Caco-2 (cell line): ENCODE results near the gene SOBP. TPM values are rescaled to one million over a fixed set of nuclear protein-coding genes. Genes with fewer than 3 reads are reported as not detected.

ENCODE experiments used
- BruUV-seq: library from RNA; stranded (reverse); fragments of 400-500 nt; replicated peaks from 2 replicates; lab custom pipeline; 2021; lab: Mats Ljungman, UMichigan
- CTCF ChIA-PET: fragments of 300-600 bp; sonication (Branson Sonifier 250); formaldehyde crosslinking; loops from one replicate; lab custom pipeline; 2022; ENCODE audit warnings: antibody characterized with exemption; lab: Charles Lee
- POLR2A ChIA-PET: fragments of 300-600 bp; sonication (Branson Sonifier 250); formaldehyde crosslinking; loops from one replicate; lab custom pipeline; 2022; ENCODE audit warnings: antibody characterized with exemption; lab: Charles Lee
- DNase-seq, 2 experiments: peaks; one replicate each; pipeline versions ENCODE4 v3.0.0 to v3.0.0-alpha.2; 2020 to 2022
- H3K27me3 ChIP-seq: replicated peaks from 2 replicates; pipeline ENCODE4 v1.6.0; 2011; ENCODE audit warnings: low read length; ENCODE audit not compliant: control insufficient read depth, insufficient read depth
- H3K36me3 ChIP-seq: 2 replicates; pipeline ENCODE4 v1.5.1; 2011; ENCODE audit warnings: low read length; ENCODE audit not compliant: control insufficient read depth, insufficient read depth
- H3K4me1 ChIP-seq: fragments of 250-450 bp; sonication (Bioruptor Pico); 2 replicates; pipeline ENCODE4 v1.5.1; 2020; ENCODE audit warnings: mild to moderate bottlenecking
- H3K4me3 ChIP-seq: 2 replicates; pipeline ENCODE4 v1.5.1; 2011; ENCODE audit warnings: low read depth, mild to moderate bottlenecking, control low read depth, low read length
- H3K9me3 ChIP-seq: fragments of 250-450 bp; sonication (Bioruptor Pico); 2 replicates; pipeline ENCODE4 v1.5.1; 2020; ENCODE audit warnings: mild to moderate bottlenecking, moderate library complexity
- H3K27ac Mint-ChIP-seq: one replicate; pipeline ENCODE4 v1.8.0; 2022; ENCODE audit warnings: mixed read lengths; ENCODE audit not compliant: unreplicated experiment
- H3K27me3 Mint-ChIP-seq: one replicate; pipeline ENCODE4 v1.8.0; 2022; ENCODE audit warnings: mixed read lengths; ENCODE audit not compliant: insufficient read depth, unreplicated experiment
- H3K36me3 Mint-ChIP-seq: one replicate; pipeline ENCODE4 v1.8.0; 2022; ENCODE audit warnings: mild to moderate bottlenecking, mixed read lengths; ENCODE audit not compliant: insufficient read depth, unreplicated experiment
- H3K4me1 Mint-ChIP-seq: one replicate; pipeline ENCODE4 v1.8.0; 2022; ENCODE audit warnings: low read depth, mixed read lengths; ENCODE audit not compliant: unreplicated experiment
- H3K4me3 Mint-ChIP-seq: one replicate; pipeline ENCODE4 v1.8.0; 2022; ENCODE audit warnings: mild to moderate bottlenecking, moderate library complexity, mixed read lengths; ENCODE audit not compliant: unreplicated experiment
- H3K9me3 Mint-ChIP-seq: one replicate; pipeline ENCODE4 v1.8.0; 2022; ENCODE audit warnings: mixed read lengths; ENCODE audit not compliant: unreplicated experiment
- CTCF ChIP-seq, 2 experiments: fragments of 200-600 bp in 1 of 2; IDR thresholded peaks; 1 replicate in 1 of 2; 2 replicates in 1 of 2; pipeline versions ENCODE4 v1.5.1 to v1.8.0; 2011 to 2022; ENCODE audit warnings: antibody characterized with exemption in 1 of 2, control low read depth in 1 of 2, inconsistent platforms in 1 of 2, low read depth in 1 of 2, low read length in 1 of 2, mild to moderate bottlenecking in 1 of 2, moderate library complexity in 1 of 2; ENCODE audit not compliant: insufficient read depth in 1 of 2, severe bottlenecking in 1 of 2, unreplicated experiment in 1 of 2
- intact Hi-C: fragments of 100-400 bp; cut with micrococcal nuclease; formaldehyde crosslinking; loops from one replicate; pipeline ENCODE4 v1.10.0; 2022; ENCODE audit not compliant: unreplicated experiment
- total RNA-seq: library from RNA; stranded (reverse); gene quantifications from 2 replicates; pipeline ENCODE4 v1.2.3, GENCODE V29; 2022

The SOBP gene
- total RNA-seq, 1 experiment from 2014 or later: not detected

GRCh38 chr6:107495971-107496370 is 6.1 kb downstream of the SOBP start:
- Mint-ChIP-seq H3K36me3 (no peaks in the 10 kb centered on the region), H3K27me3 (peaks cover 11% of the 10 kb centered on the region), H3K4me1 (no peaks in the 10 kb centered on the region), H3K27ac (no peak overlapping the region), H3K9me3 (no peaks in the 10 kb centered on the region), H3K4me3 (no peak overlapping the region)
- DNase-seq: no peak
- H3K36me3 ChIP-seq: no peaks in the 10 kb centered on the region
- BruUV-seq: no TSS peak
- ChIA-PET CTCF (no interaction called here), POLR2A (no interaction called here)
- TF ChIP-seq CTCF (IDR thresholded peaks at IDR 0.05; ENCODE audit: insufficient read depth in 1 of 2, low read depth in 1 of 2, low read length in 1 of 2, severe bottlenecking in 1 of 2, unreplicated experiment in 1 of 2): no peak
- H3K27me3 ChIP-seq: no peaks in the 10 kb centered on the region; the same call in 1 of the 2 replicates
- no peaks in the 10 kb centered on the region for H3K4me1 ChIP-seq
- intact Hi-C loops: no loop called here
- H3K9me3 ChIP-seq: no peaks in the 10 kb centered on the region
- H3K4me3 ChIP-seq: no peak overlapping the region

GRCh38 chr6:107496892-107497684 is 7.2 kb downstream of the SOBP start:
- TF ChIP-seq CTCF (IDR thresholded peaks at IDR 0.05; ENCODE audit: insufficient read depth in 1 of 2, low read depth in 1 of 2, low read length in 1 of 2, severe bottlenecking in 1 of 2, unreplicated experiment in 1 of 2): no peak
- Histone ChIP-seq H3K4me1 (no peaks in the 10 kb centered on the region), H3K4me3 (no peak overlapping the region), H3K9me3 (no peaks in the 10 kb centered on the region), H3K27me3 (no peaks in the 10 kb centered on the region), H3K36me3 (no peaks in the 10 kb centered on the region)
- no peak overlapping the region for H3K4me3 Mint-ChIP-seq
- no TSS peak for BruUV-seq
- DNase-seq: no peak
- H3K27ac Mint-ChIP-seq: no peak overlapping the region
- no peaks in the 10 kb centered on the region for H3K4me1 Mint-ChIP-seq
- H3K36me3 Mint-ChIP-seq: no peaks in the 10 kb centered on the region
- H3K9me3 Mint-ChIP-seq: no peaks in the 10 kb centered on the region
- H3K27me3 Mint-ChIP-seq: peaks cover 4% of the 10 kb centered on the region
- ChIA-PET CTCF (no interaction called here), POLR2A (no interaction called here)
- intact Hi-C loops: no loop called here

- Histone ChIP-seq H3K9me3 (no peaks in the 10 kb centered on the region), H3K36me3 (no peaks in the 10 kb centered on the region), H3K4me1 (no peaks in the 10 kb centered on the region), H3K27me3 (no peaks in the 10 kb centered on the region), H3K4me3 (no peak overlapping the region)
- no peak for TF ChIP-seq CTCF (IDR thresholded peaks at IDR 0.05; ENCODE audit: insufficient read depth in 1 of 2, low read depth in 1 of 2, low read length in 1 of 2, severe bottlenecking in 1 of 2, unreplicated experiment in 1 of 2)
- no peak for DNase-seq
- Mint-ChIP-seq H3K27me3 (no peaks in the 10 kb centered on the region), H3K4me1 (no peaks in the 10 kb centered on the region), H3K36me3 (no peaks in the 10 kb centered on the region), H3K9me3 (no peaks in the 10 kb centered on the region), H3K27ac (no peak overlapping the region), H3K4me3 (no peak overlapping the region)
- BruUV-seq: no TSS peak
- ChIA-PET CTCF (no interaction called here), POLR2A (no interaction called here)
- intact Hi-C loops: no loop called here
Observed at GRCh38 chr6:107504270-107505026, 14.5 kb downstream of the SOBP start.
